ENCODE results near the gene PNPLA8.

- TF ChIP-seq CTCF (IDR thresholded peaks at IDR 0.05), result no peak
- TF ChIP-seq POLR2A (IDR thresholded peaks at IDR 0.05), result no peak
These were observed 46.5 kb upstream of the PNPLA8 start for GRCh38 chr7:108572480-108572879.

Measured in tibial nerve (tissue), 3 donors.